ENCODE results near the gene C1orf74.
A peak's percentile ranks its signal among the peaks of the same experiment; 100 is the strongest.

C1orf74 gene

DNA sequence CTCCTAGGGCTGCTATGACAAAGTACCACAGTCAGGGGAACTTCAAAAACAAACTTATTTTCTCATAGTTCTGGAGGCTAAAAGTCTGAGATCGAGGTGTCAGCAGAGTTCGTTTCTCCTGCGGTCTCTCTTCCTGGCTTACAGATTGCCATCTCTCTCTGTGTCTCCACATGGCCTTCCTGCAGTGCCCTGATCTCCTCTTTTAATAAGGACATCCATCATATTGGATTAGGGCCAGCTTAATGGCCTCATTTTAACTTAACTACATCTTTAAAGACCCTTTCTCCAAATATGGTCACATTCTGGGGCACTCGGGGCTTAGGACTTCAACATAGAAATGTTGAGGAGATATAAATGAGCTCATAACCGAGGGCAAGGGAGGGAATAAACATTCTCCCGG, 12.2 kb downstream of the C1orf74 start:
- no peak for DNase-seq (ENCODE audit: low read depth in 4 of 4, low spot score in 1 of 4)

GRCh38 chr1:209770636-209771415, 13.5 kb downstream of the C1orf74 start:
- no peak for DNase-seq (ENCODE audit: low read depth in 4 of 4, low spot score in 1 of 4)

DNA sequence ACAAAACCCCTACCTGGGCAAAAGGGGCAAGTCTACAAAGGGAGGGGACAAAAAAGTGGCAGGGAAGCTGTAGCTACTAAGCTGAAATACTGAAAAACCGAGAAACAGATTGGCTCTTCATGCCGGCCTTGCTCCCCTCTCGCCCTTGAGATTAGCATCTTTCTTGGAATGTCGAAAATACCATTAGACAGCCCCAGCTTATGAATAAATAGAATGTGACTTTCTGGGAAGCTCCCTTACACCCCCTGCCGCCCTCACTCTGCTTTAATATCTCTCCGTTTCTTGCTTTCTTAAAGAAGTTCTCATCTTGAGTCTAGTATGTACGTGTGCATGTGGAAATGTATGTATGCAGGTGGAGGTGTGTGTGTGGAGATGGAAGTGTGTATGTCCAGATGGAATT, 14.4 kb downstream of the C1orf74 start:
- DNase-seq (ENCODE audit: low read depth in 4 of 4, low spot score in 1 of 4): no peak

GRCh38 chr1:209769171-209769904, 15.0 kb downstream of the C1orf74 start:
- DNase-seq (ENCODE audit: low read depth in 4 of 4, low spot score in 1 of 4): peak in 3 of 4 experiments; percentile 37 to 71 (median 63)

- peak; percentile 29 to 80 (median 55) for DNase-seq (ENCODE audit: low read depth in 4 of 4, low spot score in 1 of 4)
Observed at GRCh38 chr1:209768354-209768774, 16.0 kb downstream of the C1orf74 start.

DNA sequence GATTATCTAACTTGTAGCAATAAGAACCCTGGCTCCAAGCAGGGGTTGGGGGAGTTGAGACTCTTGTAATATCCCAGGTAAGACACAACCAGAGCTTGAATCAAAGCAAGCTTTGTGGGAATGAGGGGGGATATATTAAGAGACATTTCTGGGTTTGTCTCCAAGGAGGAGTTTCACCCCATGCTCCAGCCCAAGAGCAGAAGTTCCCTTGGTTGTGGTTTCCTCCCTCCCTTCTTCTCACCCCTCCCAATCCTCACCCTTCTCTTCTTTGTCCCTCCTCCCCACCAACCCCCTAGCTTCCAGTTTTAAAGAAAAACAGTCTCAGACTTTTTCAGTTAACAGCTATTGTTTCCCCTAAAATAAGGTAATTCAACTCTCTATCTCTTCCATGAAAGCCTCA, 16.7 kb downstream of the C1orf74 start:
- DNase-seq (ENCODE audit: low read depth in 4 of 4, low spot score in 1 of 4): no peak

DNA sequence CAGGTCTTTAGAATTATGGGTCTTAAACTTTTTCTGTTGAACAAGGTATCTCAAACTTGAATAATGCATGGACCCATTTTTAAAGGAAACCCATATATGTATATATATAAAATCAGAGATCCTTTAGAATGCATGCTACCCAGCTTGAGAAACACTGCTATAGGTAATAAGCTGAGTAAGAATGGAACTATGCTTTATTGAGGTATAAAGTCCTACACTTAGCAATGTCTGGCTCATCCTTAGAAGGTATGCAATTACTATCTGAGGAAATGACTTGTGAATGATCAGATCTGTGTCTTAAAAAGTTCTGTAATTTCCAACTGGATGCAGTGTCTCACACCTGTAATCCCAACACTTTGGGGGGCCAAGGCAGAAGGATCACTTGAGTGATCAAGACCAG, 17.3 kb downstream of the C1orf74 start:
- DNase-seq (ENCODE audit: low read depth in 4 of 4, low spot score in 1 of 4): no peak

DNA sequence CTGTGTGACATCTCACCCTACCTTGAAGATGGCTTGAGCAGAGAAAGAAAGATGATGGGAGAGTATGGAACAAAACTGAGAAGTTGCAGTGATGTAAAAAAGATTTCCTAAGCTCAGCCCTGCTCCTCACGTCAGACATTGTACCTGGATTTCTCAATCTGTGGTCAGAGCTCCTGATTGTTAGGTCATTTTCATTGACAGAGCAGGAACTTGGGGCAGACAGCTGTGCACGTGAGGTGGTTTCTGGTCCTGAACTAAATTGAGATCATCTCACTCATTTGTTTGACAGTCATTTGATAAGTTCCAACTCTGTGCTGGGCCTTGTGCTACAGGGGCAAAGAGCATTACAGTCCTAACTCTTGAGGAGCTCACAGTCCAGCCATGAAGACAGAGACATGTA, 18.3 kb downstream of the C1orf74 start:
- no peak for DNase-seq (ENCODE audit: low read depth in 4 of 4, low spot score in 1 of 4)

GRCh38 chr1:209761011-209761635, 23.2 kb downstream of the C1orf74 start:
- DNase-seq (ENCODE audit: low read depth in 4 of 4, low spot score in 1 of 4): no peak

DNA sequence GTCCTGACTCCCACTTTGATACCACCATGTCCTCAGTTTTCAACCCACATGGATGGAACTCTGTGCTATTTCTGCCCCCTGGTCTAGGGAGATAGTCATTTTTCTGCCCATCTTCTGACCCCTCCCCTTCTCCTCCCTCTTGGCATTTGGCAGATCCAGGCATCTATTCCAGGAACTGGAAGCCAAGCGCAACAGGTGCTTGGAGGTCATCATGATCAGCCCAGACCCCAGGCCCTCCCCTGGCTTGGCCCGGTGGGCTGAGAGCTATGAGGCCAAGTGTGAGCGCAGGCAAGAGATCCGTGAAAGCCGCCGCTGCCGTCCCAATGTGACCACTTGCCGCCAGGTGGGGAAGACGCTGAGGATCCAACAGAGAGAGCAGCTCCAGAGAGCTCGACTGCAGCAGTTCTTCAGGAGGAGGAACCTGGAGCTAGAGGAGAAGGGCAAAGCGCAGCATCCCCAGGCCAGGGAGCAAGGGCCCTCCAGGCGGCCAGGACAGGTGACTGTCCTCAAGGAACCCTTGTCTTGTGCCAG, 24.5 kb downstream of the C1orf74 start:
- DNase-seq (ENCODE audit: low read depth in 4 of 4, low spot score in 1 of 4): no peak

- no peak for DNase-seq (ENCODE audit: low read depth in 4 of 4, low spot score in 1 of 4)
Observed at GRCh38 chr1:209758400-209758799, 26.0 kb downstream of the C1orf74 start.

DNA sequence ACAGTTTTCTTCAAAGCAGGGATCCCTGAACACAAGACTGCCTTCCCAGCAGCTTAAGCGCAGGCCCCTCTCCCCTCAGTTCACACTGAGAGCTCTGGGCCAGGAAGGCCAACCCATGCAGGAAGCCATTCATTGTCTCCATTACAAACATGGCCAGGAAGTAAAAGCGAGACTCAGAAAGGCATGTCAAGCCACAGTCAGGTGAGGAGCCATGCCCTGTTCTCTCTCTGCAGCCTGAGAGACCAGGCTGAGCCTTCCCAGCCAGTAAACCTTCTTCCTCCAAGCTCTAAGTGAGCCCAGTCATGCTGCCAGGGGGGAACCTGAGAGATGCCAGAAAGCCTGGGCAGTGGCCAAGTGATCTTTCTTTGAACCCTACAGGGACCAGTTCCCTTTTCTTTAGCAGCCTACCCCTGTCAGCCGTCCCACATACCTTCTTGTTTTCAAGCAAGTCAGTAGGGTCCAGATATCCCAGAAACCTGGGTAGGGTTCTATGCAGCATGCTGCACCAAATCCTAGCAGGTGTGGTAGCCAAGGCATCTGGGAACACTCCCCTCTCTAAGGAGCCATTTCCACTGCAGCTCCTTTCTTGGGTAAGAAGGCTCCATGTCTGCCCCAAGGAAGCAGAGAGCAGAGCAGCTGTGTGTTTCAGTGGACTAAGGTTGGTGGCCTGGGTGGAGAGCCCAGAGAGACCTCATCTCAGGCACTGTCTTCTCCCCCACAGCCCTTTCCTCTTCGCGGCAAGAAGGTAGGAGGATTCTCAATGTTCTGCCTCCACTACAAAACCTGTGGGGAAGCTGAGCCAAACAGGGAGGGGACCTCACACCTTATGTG, 27.5 kb downstream of the C1orf74 start:
- peak in 1 of 4 experiments; percentile 23 for DNase-seq (ENCODE audit: low read depth in 4 of 4, low spot score in 1 of 4)

DNA sequence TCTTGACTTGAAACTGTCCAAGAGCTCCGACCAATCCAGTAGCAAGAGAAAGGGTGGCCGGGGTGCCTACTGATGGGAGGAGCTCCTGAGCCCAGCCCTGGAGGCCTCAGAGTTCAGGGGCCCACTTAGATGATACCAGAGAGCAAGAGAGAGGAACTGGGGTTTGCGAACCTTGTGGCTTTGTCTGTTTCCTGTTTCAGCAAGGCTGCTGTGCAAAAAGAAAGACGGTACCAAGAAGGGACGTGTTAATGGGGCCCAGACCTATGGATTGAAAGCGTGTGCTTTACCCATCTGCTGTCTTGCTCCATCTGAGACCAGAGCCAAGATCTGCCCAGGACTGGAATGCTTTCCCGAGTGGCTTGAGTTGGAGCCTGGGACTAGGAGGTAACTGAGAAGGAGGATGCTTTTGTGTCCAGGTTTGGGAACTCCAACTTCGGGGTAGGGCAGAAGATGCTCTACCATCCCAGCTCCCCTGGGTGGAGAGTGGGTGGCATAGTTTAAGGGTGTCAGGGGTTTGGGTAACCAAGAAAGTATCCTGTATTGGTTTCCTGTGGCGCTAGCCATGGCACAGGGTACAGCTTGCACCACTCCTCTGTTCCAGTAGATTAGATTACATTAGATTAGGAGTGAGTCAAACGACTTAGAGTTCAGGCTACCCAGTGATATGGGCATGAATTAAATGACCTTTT, 28.3 kb downstream of the C1orf74 start, which contains the start of gene TRAF3IP3:
TSS of gene TRAF3IP3 (plus strand) at position 128 of the 689 bp plus-strand sequence. CDS start 3,987 bp downstream, outside the sequence.
- DNase-seq (ENCODE audit: low read depth in 4 of 4, low spot score in 1 of 4): peak; percentile 35 to 69 (median 51)

DNA sequence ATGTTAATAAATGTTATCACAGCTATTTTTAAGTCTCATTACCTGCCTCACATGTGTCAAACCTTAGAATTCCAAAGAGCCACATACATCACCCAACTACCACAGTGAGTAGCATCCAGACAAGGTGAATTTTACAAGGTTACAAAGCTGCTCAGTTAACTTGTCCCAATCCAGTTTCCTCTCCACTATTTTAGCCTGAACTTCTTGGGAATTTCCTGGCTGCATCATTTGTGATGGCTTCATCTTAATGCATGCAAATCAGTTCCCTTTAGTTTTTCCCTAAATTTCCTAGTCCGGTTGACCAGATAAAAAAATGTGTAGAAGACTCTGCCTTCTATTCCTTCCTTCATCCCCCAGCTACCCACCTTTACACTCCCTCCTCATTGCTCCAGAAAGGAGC, 29.1 kb downstream of the C1orf74 start:
- DNase-seq (ENCODE audit: low read depth in 4 of 4, low spot score in 1 of 4): no peak

- no peak for DNase-seq (ENCODE audit: low read depth in 4 of 4, low spot score in 1 of 4)
Observed at GRCh38 chr1:209752890-209753289, 31.5 kb downstream of the C1orf74 start.

DNA sequence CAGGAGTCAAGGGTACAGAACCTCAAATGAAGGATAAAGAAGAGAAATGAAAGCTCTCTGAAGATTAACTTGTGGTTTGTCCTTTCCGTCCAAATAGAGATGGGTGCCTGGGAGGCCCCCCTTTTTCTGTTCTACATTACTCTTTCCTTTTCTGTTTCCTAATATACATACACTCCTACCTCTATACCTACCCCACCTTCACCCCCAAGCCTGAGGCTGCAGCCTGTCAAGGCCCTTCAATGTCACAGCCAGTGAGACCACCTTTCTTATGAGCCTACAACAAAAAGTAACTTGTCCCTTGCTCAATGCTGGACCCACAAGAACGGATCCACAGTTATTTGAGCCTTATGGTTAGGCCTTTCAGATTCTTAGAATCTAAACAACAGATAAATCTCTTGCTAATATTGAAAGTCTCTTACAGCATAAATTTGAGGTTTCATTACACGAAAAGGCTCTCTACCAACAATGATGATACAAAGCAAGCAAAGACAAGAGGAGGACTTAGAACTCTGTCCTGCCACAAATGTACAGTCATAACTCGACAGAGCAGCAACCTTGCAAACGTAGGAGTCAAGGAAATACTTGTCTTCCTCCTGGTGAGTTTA, 32.6 kb downstream of the C1orf74 start:
- no peak for DNase-seq (ENCODE audit: low read depth in 4 of 4, low spot score in 1 of 4)

- DNase-seq (ENCODE audit: low read depth in 4 of 4, low spot score in 1 of 4): no peak
Observed at GRCh38 chr1:209749670-209750323, 34.6 kb downstream of the C1orf74 start.

DNA sequence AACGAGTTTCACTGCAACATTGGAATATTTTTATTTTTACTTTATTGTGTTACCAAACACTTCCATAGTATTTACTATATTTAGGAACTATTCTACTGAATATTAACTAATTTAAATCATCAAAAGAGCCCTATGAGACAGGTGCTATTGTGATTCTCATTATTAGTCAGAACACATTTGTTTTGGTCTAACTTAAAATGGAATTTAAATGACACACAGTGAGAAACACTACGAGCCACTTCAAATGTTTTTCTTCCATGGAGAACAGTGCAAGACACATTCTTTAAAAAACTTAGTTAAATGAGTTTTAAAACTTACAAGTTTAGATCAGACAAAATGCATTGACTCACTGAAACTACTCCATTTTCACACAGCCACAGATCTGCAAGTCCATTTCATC, 35.2 kb downstream of the C1orf74 start:
- no peak for DNase-seq (ENCODE audit: low read depth in 4 of 4, low spot score in 1 of 4)

- DNase-seq (ENCODE audit: low read depth in 4 of 4, low spot score in 1 of 4): no peak
Observed at GRCh38 chr1:209748620-209749019, 35.7 kb downstream of the C1orf74 start.
